Measurements from ENCODE around the gene FGD5. TPM values are rescaled to one million over a fixed set of nuclear protein-coding genes. Genes with fewer than 3 reads are reported as not detected.

The FGD5 gene
- total RNA-seq, 6 experiments from 2014 or later = not detected

GRCh38 chr3:14857506-14857905 lies 38.7 kb downstream of the FGD5 start:
- no peak for DNase-seq
- no peak; the same call in 1 of the 2 replicates for TF ChIP-seq CTCF (IDR thresholded peaks at IDR 0.05)
- Mint-ChIP-seq H3K36me3 (ENCODE audit: low read depth) (no peaks in the 10 kb centered on the region; the same call in 1 of the 2 replicates), H3K4me1 (ENCODE audit: low read depth) (no peaks in the 10 kb centered on the region), H3K9me3 (no peaks in the 10 kb centered on the region), H3K27ac (no peak overlapping the region), H3K27me3 (ENCODE audit: insufficient read depth) (peaks cover 15% of the 10 kb centered on the region), H3K4me3 (no peak overlapping the region)

- Mint-ChIP-seq H3K27me3 (ENCODE audit: insufficient read depth) (peaks cover 15% of the 10 kb centered on the region), H3K27ac (no peak overlapping the region), H3K4me3 (no peak overlapping the region), H3K9me3 (no peaks in the 10 kb centered on the region), H3K36me3 (ENCODE audit: low read depth) (no peaks in the 10 kb centered on the region; the same call in 1 of the 2 replicates), H3K4me1 (ENCODE audit: low read depth) (no peaks in the 10 kb centered on the region)
- DNase-seq = no peak
- no peak for TF ChIP-seq CTCF (IDR thresholded peaks at IDR 0.05)
Observed at GRCh38 chr3:14858105-14858504, 39.3 kb downstream of the FGD5 start.

- no peak for TF ChIP-seq CTCF (IDR thresholded peaks at IDR 0.05)
- DNase-seq = no peak
- no peak overlapping the region for H3K27ac Mint-ChIP-seq
- H3K4me3 Mint-ChIP-seq = no peak overlapping the region
- peaks cover 14% of the 10 kb centered on the region for H3K27me3 Mint-ChIP-seq (ENCODE audit: insufficient read depth)
- no peaks in the 10 kb centered on the region for H3K9me3 Mint-ChIP-seq
- no peaks in the 10 kb centered on the region for H3K4me1 Mint-ChIP-seq (ENCODE audit: low read depth)
- H3K36me3 Mint-ChIP-seq (ENCODE audit: low read depth) = no peaks in the 10 kb centered on the region; the same call in 1 of the 2 replicates
Observed at GRCh38 chr3:14859880-14860279, 41.1 kb downstream of the FGD5 start.

- no peaks in the 10 kb centered on the region for H3K4me1 Mint-ChIP-seq (ENCODE audit: low read depth)
- TF ChIP-seq CTCF (IDR thresholded peaks at IDR 0.05) = no peak
- no peak overlapping the region for H3K4me3 Mint-ChIP-seq
- no peak overlapping the region for H3K27ac Mint-ChIP-seq
- H3K9me3 Mint-ChIP-seq = no peaks in the 10 kb centered on the region
- no peaks in the 10 kb centered on the region; the same call in 1 of the 2 replicates for H3K36me3 Mint-ChIP-seq (ENCODE audit: low read depth)
- no peak for DNase-seq
- peaks cover 10% of the 10 kb centered on the region for H3K27me3 Mint-ChIP-seq (ENCODE audit: insufficient read depth)
Observed at GRCh38 chr3:14861031-14861430, 42.3 kb downstream of the FGD5 start.

GRCh38 chr3:14861446-14862302 lies 42.9 kb downstream of the FGD5 start:
- DNase-seq = no peak
- Mint-ChIP-seq H3K27me3 (ENCODE audit: insufficient read depth) (peaks cover 15% of the 10 kb centered on the region), H3K36me3 (ENCODE audit: low read depth) (no peaks in the 10 kb centered on the region), H3K9me3 (no peaks in the 10 kb centered on the region), H3K27ac (no peak overlapping the region), H3K4me3 (no peak overlapping the region), H3K4me1 (ENCODE audit: low read depth) (no peaks in the 10 kb centered on the region)
- TF ChIP-seq CTCF (IDR thresholded peaks at IDR 0.05) = no peak

Measured in HFFc6 (cell line).